Amygdala (tissue), 56 donors: ENCODE results near the gene ZNF37A.
A peak's percentile ranks its signal among the peaks of the same experiment; 100 is the strongest.
"Not testable (repeated sequence)": the region's sequence is repeated elsewhere in the genome, so short reads cannot be mapped to it uniquely, and the experiment has no call there.

Experiments
- DNase-seq, 56 donors: peaks; one replicate each; lab custom pipeline; 2025; lab: John Stamatoyannopoulos, UW

The ZNF37A gene

GRCh38 chr10:38094158-38094926 lies at the start of gene ZNF37A:
Gene ZNF37A (plus strand): TSS chr10:38094337. CDS start chr10:38096618, 2,281 bp downstream.
- peak; percentile 60 to 98 (median 91) for DNase-seq

GRCh38 chr10:38045129-38045528 lies 49.0 kb upstream of the ZNF37A start:
- no peak for DNase-seq

GRCh38 chr10:38047666-38048065 lies 46.5 kb upstream of the ZNF37A start:
- no peak for DNase-seq

DNA sequence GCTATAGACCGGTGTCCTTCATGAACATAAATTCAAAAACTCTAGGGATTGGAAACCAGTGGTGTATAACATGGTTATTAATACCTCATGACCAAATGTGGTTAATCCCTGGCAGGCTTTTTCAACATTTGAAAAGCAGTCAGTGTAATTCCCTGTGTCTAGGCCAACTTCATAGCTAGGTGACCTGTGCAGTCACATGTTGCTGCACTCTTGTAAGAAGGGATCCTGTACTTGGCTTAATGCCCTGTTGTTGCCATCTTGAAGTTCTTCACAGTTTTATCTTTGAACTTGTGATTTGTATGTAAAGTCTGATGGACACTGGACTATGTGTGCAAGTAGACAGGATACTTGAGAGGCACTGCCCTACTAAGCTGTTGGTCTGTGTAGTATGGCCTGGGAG lies 43.9 kb upstream of the ZNF37A start:
- DNase-seq, result no peak

DNA sequence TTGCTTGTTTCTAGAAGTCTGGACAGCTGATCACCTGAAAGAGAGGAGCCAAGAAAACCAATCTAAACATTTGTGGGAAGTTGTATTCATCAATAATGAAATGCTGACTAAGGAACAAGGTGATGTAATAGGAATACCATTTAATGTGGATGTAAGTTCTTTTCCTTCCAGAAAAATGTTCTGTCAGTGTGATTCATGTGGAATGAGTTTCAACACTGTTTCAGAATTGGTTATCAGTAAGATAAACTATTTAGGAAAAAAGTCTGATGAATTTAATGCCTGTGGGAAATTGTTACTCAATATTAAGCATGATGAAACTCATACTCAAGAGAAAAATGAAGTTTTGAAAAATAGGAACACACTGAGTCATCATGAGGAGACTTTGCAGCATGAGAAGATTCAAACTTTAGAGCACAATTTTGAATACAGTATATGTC lies 39.8 kb upstream of the ZNF37A start:
- DNase-seq, result no peak

DNA sequence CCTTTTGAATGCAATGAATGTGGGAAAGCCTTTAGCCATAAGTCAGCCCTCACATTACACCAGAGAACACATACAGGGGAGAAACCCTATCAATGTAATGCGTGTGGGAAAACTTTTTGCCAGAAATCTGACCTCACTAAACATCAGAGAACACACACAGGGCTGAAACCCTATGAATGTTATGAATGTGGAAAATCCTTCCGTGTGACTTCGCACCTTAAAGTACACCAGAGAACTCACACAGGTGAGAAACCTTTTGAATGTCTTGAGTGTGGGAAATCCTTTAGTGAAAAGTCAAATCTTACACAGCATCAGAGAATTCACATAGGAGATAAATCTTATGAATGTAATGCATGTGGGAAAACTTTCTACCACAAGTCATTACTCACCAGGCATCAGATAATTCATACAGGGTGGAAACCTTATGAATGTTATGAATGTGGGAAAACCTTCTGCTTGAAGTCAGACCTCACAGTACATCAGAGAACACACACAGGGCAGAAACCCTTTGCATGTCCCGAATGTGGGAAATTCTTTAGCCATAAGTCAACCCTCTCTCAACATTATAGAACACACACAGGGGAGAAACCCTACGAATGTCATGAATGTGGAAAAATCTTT lies 38.8 kb upstream of the ZNF37A start:
- DNase-seq, result not testable (repeated sequence)

GRCh38 chr10:38069663-38070062 lies 24.5 kb upstream of the ZNF37A start:
- DNase-seq, result not testable (repeated sequence)

DNA sequence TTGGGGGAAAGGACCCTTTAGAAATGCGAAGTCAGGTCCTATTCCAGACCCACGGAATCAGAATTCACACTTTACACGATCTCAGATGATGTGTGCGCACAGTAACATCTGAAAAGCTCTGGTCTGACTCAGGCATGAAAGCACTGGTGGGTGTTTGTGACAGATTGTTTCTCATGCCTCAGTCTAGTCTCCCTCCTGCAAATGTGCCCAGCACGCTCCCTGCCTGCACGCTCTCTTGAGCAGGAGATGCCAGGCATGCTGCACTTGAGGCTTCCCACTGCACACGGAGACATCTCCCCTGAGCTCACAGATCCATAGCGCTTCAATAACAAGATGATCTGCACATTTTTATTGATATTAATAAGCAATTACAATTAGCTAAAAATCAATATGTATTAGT lies 23.6 kb upstream of the ZNF37A start:
- peak in 18 of 56 donors; percentile 3 to 48 (median 16) for DNase-seq

- no peak for DNase-seq
Observed at GRCh38 chr10:38072552-38072951, 21.6 kb upstream of the ZNF37A start.

DNA sequence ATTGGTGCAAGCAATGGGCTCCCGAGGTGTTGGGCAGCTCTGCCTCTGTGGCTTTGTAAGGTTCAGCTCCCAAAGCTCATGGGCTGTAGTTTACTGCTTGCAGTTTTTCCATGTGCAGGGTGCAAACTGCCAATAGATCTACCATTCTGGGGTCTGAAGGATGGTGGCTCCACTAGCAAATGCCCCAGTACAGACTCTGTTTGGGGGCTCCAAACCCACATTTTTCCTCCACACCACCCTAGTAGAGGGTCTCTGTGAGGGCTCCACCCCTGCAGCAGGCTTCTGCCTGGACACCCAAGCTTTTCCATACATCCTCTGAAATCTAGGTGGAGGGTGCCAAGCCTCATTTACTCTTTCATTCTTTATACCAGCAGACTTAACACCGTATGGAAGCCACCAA lies 17.4 kb upstream of the ZNF37A start:
- DNase-seq, result no peak

GRCh38 chr10:38093318-38093717 lies 819 bp upstream of the ZNF37A start:
- DNase-seq, result not testable (repeated sequence)

DNA sequence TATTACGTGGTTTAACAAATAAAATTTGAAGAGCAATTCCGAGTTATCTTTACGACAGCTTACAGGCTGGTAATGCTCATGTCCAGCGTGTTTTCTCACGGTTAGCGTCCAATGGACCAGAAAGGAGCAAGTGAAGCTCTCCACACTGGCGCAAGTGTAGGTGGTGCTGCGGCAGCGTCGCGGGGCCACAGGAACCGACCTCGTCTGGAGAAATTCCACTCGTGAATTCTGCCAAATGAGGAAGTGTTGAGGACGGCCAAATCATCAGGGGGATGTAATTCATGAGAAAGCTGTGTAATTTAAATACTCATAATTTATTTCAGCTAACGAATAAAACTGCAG lies 350 bp upstream of the ZNF37A start:
- peak in 2 of 56 donors; percentile 36 to 64 for DNase-seq

- peak in 4 of 56 donors; percentile 16 to 37 (median 34) for DNase-seq
Observed at GRCh38 chr10:38094927-38095574, 914 bp downstream of the ZNF37A start.

DNA sequence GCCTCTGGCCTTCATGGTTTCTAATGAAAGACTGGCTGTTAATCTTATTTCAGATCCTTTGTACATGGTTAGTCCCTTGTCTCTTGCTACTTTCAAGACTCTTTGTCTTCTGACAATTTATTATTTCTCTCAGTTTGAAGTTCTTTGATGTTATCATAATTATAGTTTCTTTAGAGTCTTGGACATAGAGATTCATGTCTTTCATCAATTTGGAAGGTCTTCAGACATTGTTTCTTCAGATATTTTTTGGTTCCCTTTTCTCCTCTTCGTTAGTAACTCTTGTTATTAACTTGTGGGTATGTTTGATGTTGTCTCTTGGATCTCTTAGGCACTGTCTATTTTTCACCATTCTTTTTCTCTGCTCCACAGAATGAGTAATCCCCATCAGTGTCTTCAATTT lies 8.7 kb downstream of the ZNF37A start:
- DNase-seq, result no peak

DNA sequence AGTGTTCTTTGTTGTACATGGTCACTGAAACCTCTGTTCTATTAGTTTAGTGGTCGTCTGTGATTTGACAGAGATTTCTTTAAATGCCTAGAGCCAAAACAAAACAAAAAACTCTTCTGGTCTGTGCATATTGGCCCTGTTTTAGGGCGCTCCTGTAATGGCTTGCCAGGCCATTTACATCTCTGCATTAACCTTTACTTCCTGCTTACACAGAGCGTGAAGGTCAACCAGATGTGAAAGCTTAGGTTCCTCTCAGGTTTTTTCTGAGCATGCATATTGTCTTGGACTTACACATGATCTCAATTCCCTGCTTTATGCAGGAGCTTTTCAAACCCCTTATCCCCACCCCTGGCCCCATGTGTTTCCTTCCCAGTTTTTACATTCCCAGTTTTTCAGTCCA lies 9.6 kb downstream of the ZNF37A start:
- DNase-seq, result no peak

- no peak for DNase-seq
Observed at GRCh38 chr10:38112159-38112558, 18.0 kb downstream of the ZNF37A start.

DNA sequence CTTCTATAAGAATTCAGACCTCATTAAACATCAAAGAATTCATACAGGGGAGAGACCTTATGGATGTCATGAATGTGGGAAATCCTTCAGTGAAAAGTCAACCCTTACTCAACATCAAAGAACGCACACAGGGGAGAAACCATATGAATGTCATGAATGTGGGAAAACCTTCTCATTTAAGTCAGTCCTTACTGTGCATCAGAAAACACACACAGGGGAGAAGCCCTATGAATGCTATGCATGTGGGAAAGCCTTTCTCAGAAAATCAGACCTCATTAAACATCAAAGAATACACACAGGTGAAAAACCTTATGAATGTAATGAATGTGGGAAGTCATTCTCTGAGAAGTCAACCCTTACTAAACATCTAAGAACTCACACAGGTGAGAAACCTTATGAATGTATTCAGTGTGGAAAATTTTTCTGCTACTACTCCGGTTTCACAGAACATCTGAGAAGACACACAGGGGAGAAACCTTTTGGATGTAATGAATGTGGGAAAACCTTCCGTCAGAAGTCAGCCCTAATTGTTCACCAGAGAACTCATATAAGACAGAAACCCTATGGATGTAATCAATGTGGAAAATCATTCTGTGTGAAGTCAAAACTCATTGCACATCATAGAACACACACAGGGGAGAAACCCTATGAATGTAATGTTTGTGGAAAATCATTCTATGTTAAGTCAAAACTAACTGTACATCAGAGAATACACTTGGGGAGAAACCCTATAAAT lies 24.1 kb downstream of the ZNF37A start:
- no peak for DNase-seq

DNA sequence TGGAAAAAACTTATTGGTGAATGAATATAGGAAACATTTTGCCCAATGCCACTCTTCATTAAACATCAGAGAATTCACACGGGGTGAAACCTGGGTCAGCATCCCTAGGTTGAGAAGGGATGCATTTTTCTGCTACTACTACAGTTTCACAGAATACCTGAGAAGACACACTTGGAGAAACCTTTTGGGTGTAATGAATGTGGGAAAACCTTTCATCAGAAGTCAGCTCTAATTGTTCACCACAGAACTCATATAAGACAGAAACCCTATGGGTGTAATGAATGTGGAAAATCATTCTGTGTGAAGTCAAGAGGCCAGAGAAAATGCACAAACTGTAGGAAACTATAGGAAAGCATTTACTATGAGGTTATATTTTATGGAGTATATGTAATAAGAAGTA lies 24.9 kb downstream of the ZNF37A start:
- DNase-seq, result no peak

DNA sequence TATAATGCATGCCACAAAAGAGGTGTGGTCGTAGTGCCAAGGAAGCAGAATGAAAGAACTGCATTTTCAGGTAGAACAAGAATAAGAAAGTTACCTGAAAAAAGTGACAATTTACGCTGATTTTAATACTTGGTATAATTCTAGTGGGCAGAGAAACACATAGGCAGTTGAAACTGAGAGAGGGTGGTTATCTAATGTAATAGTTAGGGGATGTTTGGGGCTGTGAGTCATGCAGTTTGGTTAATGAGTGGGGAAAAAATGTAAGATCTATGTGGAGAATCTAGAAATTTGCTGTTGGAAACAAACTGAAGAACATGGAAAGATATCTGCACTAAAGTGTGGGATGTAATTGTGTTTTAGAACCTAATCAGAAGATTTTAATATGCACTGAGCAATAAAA lies 33.7 kb downstream of the ZNF37A start:
- DNase-seq, result no peak

DNA sequence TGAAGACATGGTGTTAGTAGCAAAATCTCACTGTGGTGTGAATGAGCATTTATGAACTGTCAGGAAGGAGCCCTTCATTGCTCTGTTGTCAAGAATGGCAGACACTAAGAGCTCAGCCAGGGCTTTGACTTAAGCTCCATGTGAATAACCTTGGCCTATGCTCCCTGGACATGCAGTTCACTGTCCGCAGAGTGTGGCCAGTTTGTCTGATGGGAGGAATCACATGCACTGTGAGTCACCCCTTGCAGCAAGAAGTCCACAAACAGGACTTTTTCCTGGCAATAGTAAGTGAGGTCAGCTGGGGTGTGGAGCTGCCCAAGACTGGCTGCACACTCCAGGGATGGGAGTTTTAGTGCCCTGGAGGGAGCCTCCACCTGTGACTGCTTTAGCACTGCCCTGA lies 49.5 kb downstream of the ZNF37A start:
- DNase-seq, result no peak
